HepG2 (cell line): ENCODE data around the gene GAL3ST2. TPM values are rescaled to one million over a fixed set of nuclear protein-coding genes. Genes with fewer than 3 reads are reported as not detected.

ENCODE experiments used
- ATAC-seq: fragments of 200-7000 bp; cut with Tn5 transposase; 3 replicates; pipeline ENCODE4 v1.9.1; 2020; ENCODE audit warnings: mild to moderate bottlenecking, moderate library complexity
- BruUV-seq: library from RNA; stranded (reverse); fragments of 400-500 nt; replicated peaks from 2 replicates; lab custom pipeline; 2021; lab: Mats Ljungman, UMichigan
- CTCF ChIA-PET: fragments of 300-600 bp; formaldehyde crosslinking; extraction: SDS; loops from one replicate; lab custom pipeline; 2021; ENCODE audit warnings: low total read pairs, inconsistent platforms, low intra/inter-chr PET ratio; lab: Yijun Ruan, JAX
- POLR2A ChIA-PET: fragments of 350-600 bp; sonication (Branson Sonifier 250); formaldehyde crosslinking; loops from one replicate; lab custom pipeline; 2020; ENCODE audit warnings: antibody characterized with exemption, inconsistent platforms; lab: Yijun Ruan, JAX
- DNase-seq: peaks from one replicate; pipeline ENCODE4 v3.0.0-alpha.2; 2015; ENCODE audit warnings: low spot score
- FAIRE-seq: peaks from 3 replicates; lab custom pipeline; 2011; peaks lifted over from hg19 to GRCh38; lab: Jason Lieb, UNC
- H2AFZ ChIP-seq: one replicate; pipeline ENCODE4 v1.6.1; 2011; ENCODE audit warnings: low read length, inconsistent platforms
- H3K27ac ChIP-seq: fragments of 300-600 bp; 3 replicates; pipeline ENCODE4 v1.8.0; 2011; ENCODE audit warnings: mixed run types, mild to moderate bottlenecking, mixed read lengths, low read length, inconsistent platforms; ENCODE audit not compliant: insufficient read depth; ENCODE audit errors: extremely low read length
- H3K27me3 ChIP-seq, 2 experiments: fragments of 200-600 bp in 1 of 2; 2 replicates in 1 of 2; 3 replicates in 1 of 2; pipeline versions ENCODE4 v1.6.0 to v1.8.0; 2011; ENCODE audit warnings: low read length in 2 of 2, mild to moderate bottlenecking in 2 of 2, moderate library complexity in 2 of 2, inconsistent platforms in 1 of 2; ENCODE audit not compliant: insufficient read depth in 2 of 2, control insufficient read depth in 1 of 2
- H3K36me3 ChIP-seq, 2 experiments: fragments of 200-600 bp in 1 of 2; replicated peaks in 1 of 2; 2 replicates in 1 of 2; 3 replicates in 1 of 2; pipeline versions ENCODE4 v1.5.1 to v1.8.0; 2011; ENCODE audit warnings: low read length in 2 of 2, inconsistent platforms in 1 of 2; ENCODE audit not compliant: insufficient read depth in 2 of 2, control insufficient read depth in 1 of 2
- H3K4me1 ChIP-seq: 2 replicates; pipeline ENCODE4 v1.5.1; 2012; ENCODE audit warnings: low read length, inconsistent platforms; ENCODE audit not compliant: insufficient read depth
- H3K4me2 ChIP-seq: 2 replicates; pipeline ENCODE4 v1.6.0; 2011; ENCODE audit warnings: low read depth, low read length, inconsistent platforms
- H3K4me3 ChIP-seq, 3 experiments: fragments of 200-600 bp in 1 of 3; sonication (generic), shearing (Covaris generic) in 1 of 3; replicated peaks in 1 of 3; 2 replicates each; pipeline ENCODE4 v1.5.1; 2011 to 2016; ENCODE audit warnings: low read length in 3 of 3, inconsistent platforms in 2 of 3, low read depth in 2 of 3, mild to moderate bottlenecking in 2 of 3, control low read depth in 1 of 3, mixed read lengths in 1 of 3; ENCODE audit not compliant: insufficient read depth in 1 of 3
- H3K79me2 ChIP-seq: one replicate; pipeline ENCODE4 v1.6.1; 2011; ENCODE audit warnings: low read length, inconsistent platforms; ENCODE audit not compliant: insufficient read depth
- H3K9ac ChIP-seq: 2 replicates; pipeline ENCODE4 v1.6.0; 2011; ENCODE audit warnings: mild to moderate bottlenecking, low read depth, low read length, inconsistent platforms; ENCODE audit not compliant: insufficient read depth
- H3K9me3 ChIP-seq: 2 replicates; pipeline ENCODE4 v1.5.1; 2012; ENCODE audit warnings: mild to moderate bottlenecking, low read length
- H4K20me1 ChIP-seq: 2 replicates; pipeline ENCODE4 v1.6.0; 2011; ENCODE audit warnings: inconsistent platforms, mild to moderate bottlenecking, low read length, moderate library complexity; ENCODE audit not compliant: insufficient read depth
- ESRRA ChIP-seq: sonication (generic); formaldehyde crosslinking; IDR thresholded peaks from 2 replicates; pipeline ENCODE4 v1.5.1; 2020; ENCODE audit warnings: mild to moderate bottlenecking, low read depth, missing genetic modification reagents
- HMGA1 ChIP-seq: sonication (generic); formaldehyde crosslinking; conservative IDR thresholded peaks from 2 replicates; pipeline ENCODE4 v1.4.0; 2020; ENCODE audit warnings: missing genetic modification reagents
- NR2C2 ChIP-seq: sonication (generic); formaldehyde crosslinking; IDR thresholded peaks from 2 replicates; pipeline ENCODE4 v1.4.0; 2020; ENCODE audit warnings: missing genetic modification reagents, mild to moderate bottlenecking, moderate library complexity, borderline replicate concordance
- PAWR ChIP-seq: sonication (generic); formaldehyde crosslinking; IDR thresholded peaks from 2 replicates; pipeline ENCODE4 v1.4.0; 2020; ENCODE audit warnings: missing genetic modification reagents, mild to moderate bottlenecking, borderline replicate concordance
- PCBP1 ChIP-seq: fragments of 200-400 bp; formaldehyde crosslinking; IDR thresholded peaks from 2 replicates; pipeline ENCODE4 v1.6.1; 2017; ENCODE audit warnings: mild to moderate bottlenecking, low read depth, low read length, borderline replicate concordance
- SALL2 ChIP-seq: sonication (generic); formaldehyde crosslinking; IDR thresholded peaks from 2 replicates; pipeline ENCODE4 v1.8.1; 2023; ENCODE audit warnings: mild to moderate bottlenecking, missing genetic modification reagents, inconsistent platforms
- SP140L ChIP-seq: sonication (generic); formaldehyde crosslinking; IDR thresholded peaks from 2 replicates; pipeline ENCODE4 v1.4.0; 2020; ENCODE audit warnings: missing genetic modification reagents, borderline replicate concordance
- ZNF382 ChIP-seq: sonication (generic); formaldehyde crosslinking; IDR thresholded peaks from 2 replicates; pipeline ENCODE4 v1.5.0; 2020; ENCODE audit warnings: missing genetic modification reagents, mild to moderate bottlenecking, borderline replicate concordance
- whole genome bisulfite sequencing: methylation state at CpG from one replicate; pipeline ENCODE4 v1.1.6; 2017; ENCODE audit warnings: low lambda C conversion rate; 5-methylcytosine and 5-hydroxymethylcytosine counted together
- in situ Hi-C: cut with HindIII; loops from 2 replicates; pipeline ENCODE4 v1.10.0; 2017; ENCODE audit warnings: low pct_unique_long_range_greater_than_20kb; ENCODE audit not compliant: extremely low pct_ligation_motif_present
- intact Hi-C: fragments of 100-400 bp; cut with micrococcal nuclease; formaldehyde crosslinking; loops from one replicate; pipeline ENCODE4 v1.10.0; 2022; ENCODE audit not compliant: unreplicated experiment
- polyA plus RNA-seq, 8 experiments: library from polyadenylated mRNA; depleted of rRNA in 3 of 8; stranded (reverse) in 7 of 8; unstranded in 1 of 8; fragments of >200 nt; fragmentation: Illumina TruSeq in 4 of 8; extraction: Trizol in 4 of 8; gene quantifications; 2 replicates each; pipeline versions ENCODE4 v1.2.1 to v1.2.3, GENCODE V29; 2011 to 2016; ENCODE audit warnings: low read depth in 4 of 8, missing spikeins in 1 of 8, mixed read lengths in 1 of 8; ENCODE audit not compliant: insufficient read depth in 1 of 8
- total RNA-seq, 5 experiments: library from RNA; depleted of rRNA; stranded (reverse); fragments of >200 nt; fragmentation: Illumina TruSeq; extraction: Trizol; gene quantifications; 2 replicates each; pipeline ENCODE4 v1.2.3, GENCODE V29; 2016; ENCODE audit warnings: low read depth in 1 of 5
- TF ChIP-seq, protein P1 (sequence below): sonication (generic); formaldehyde crosslinking; IDR thresholded peaks from 2 replicates; pipeline ENCODE4 v1.5.1; 2020; ENCODE audit warnings: mild to moderate bottlenecking, moderate library complexity, missing genetic modification reagents
- TF ChIP-seq, protein P2 (sequence below): fragments of 450-650 bp; IDR thresholded peaks from 2 replicates; pipeline ENCODE4 v1.6.1; 2017; ENCODE audit warnings: mild to moderate bottlenecking
- TF ChIP-seq, protein P3 (sequence below): sonication (generic); formaldehyde crosslinking; IDR thresholded peaks from 2 replicates; pipeline ENCODE4 v1.8.0; 2022; ENCODE audit warnings: mild to moderate bottlenecking, missing genetic modification reagents, moderate library complexity
- TF ChIP-seq, protein P4 (sequence below): sonication (generic); formaldehyde crosslinking; IDR thresholded peaks from 2 replicates; pipeline ENCODE4 v1.5.0; 2020; ENCODE audit warnings: missing genetic modification reagents, mild to moderate bottlenecking, borderline replicate concordance
- TF ChIP-seq, protein P5 (sequence below): sonication (generic); formaldehyde crosslinking; conservative IDR thresholded peaks from 2 replicates; pipeline ENCODE4 v1.4.0; 2020; ENCODE audit warnings: mild to moderate bottlenecking, missing genetic modification reagents, moderate library complexity

GAL3ST2 gene
- total and polyA plus RNA-seq, 2 of the 13 experiments (the other 11 are each of a cell fraction or from before 2014, with no cell fraction given) = 0.17 to 0.20 TPM

DNA sequence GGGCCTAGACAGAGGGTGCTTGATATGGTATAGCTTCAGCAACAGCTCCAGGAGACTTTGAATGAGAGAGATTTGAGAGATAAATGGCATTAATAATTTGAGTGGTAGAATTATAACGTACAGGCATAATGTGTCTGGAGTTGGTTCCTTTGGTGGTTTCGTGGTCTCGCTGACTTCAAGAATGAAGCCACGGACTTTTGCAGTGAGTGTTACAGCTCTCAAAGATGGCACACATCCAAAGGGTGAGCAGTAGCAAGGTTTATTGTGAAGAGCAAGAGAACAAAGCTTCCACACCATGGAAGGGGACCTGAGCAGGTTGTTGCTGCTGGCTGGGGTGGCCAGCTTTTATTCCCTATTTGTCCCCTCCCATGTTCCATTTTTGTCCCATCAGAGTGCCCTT, 59.0 kb downstream of the GAL3ST2 start:
- H3K79me2 ChIP-seq = no peaks in the 10 kb centered on the region
- H4K20me1 ChIP-seq = no peaks in the 10 kb centered on the region
- H3K36me3 ChIP-seq = no peaks in the 10 kb centered on the region
- DNase-seq = no peak
- H3K9ac ChIP-seq = no peak overlapping the region
- CTCF ChIA-PET = no interaction called here
- peaks cover 0 to 46% of the 10 kb centered on the region in 2 experiments; a peak in 4 of 5 replicates for H3K27me3 ChIP-seq
- POLR2A ChIA-PET = interaction anchor here (1.6 kb wide), 1 partner anchor 63 kb away, joined by 5 read pairs; no protein-coding TSS in a partner anchor
- FAIRE-seq = no peak
- WGBS = 76% methylated on average over 4 of the region's 4 CpGs
- in situ Hi-C loops = no loop called here
- no peak overlapping the region for H3K27ac ChIP-seq
- no TSS peak for BruUV-seq
- H3K4me1 ChIP-seq = peaks cover 7% of the 10 kb centered on the region; the same call in 1 of the 2 replicates
- H3K4me3 ChIP-seq = no peak overlapping the region
- no peaks in the 10 kb centered on the region for H3K9me3 ChIP-seq
- ATAC-seq = no peak
- H2AFZ ChIP-seq = no peak overlapping the region
- H3K4me2 ChIP-seq = no peak overlapping the region
- intact Hi-C loops = no loop called here
- TF ChIP-seq PCBP1 (no peak), ZNF382 (CRISPR knock-in tag) (no peak), SALL2 (CRISPR knock-in tag) (no peak), NR2C2 (CRISPR knock-in tag) (no peak), ESRRA (CRISPR knock-in tag) (no peak), PAWR (CRISPR knock-in tag) (no peak), HMGA1 (CRISPR knock-in tag) (no peak), SP140L (CRISPR knock-in tag) (no peak)
- TF ChIP-seq, protein P1, sequence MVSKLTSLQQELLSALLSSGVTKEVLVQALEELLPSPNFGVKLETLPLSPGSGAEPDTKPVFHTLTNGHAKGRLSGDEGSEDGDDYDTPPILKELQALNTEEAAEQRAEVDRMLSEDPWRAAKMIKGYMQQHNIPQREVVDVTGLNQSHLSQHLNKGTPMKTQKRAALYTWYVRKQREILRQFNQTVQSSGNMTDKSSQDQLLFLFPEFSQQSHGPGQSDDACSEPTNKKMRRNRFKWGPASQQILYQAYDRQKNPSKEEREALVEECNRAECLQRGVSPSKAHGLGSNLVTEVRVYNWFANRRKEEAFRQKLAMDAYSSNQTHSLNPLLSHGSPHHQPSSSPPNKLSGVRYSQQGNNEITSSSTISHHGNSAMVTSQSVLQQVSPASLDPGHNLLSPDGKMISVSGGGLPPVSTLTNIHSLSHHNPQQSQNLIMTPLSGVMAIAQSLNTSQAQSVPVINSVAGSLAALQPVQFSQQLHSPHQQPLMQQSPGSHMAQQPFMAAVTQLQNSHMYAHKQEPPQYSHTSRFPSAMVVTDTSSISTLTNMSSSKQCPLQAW (CRISPR knock-in tag) = no peak
- TF ChIP-seq, protein P2, sequence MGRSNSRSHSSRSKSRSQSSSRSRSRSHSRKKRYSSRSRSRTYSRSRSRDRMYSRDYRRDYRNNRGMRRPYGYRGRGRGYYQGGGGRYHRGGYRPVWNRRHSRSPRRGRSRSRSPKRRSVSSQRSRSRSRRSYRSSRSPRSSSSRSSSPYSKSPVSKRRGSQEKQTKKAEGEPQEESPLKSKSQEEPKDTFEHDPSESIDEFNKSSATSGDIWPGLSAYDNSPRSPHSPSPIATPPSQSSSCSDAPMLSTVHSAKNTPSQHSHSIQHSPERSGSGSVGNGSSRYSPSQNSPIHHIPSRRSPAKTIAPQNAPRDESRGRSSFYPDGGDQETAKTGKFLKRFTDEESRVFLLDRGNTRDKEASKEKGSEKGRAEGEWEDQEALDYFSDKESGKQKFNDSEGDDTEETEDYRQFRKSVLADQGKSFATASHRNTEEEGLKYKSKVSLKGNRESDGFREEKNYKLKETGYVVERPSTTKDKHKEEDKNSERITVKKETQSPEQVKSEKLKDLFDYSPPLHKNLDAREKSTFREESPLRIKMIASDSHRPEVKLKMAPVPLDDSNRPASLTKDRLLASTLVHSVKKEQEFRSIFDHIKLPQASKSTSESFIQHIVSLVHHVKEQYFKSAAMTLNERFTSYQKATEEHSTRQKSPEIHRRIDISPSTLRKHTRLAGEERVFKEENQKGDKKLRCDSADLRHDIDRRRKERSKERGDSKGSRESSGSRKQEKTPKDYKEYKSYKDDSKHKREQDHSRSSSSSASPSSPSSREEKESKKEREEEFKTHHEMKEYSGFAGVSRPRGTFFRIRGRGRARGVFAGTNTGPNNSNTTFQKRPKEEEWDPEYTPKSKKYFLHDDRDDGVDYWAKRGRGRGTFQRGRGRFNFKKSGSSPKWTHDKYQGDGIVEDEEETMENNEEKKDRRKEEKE = no peak
- TF ChIP-seq, protein P3, sequence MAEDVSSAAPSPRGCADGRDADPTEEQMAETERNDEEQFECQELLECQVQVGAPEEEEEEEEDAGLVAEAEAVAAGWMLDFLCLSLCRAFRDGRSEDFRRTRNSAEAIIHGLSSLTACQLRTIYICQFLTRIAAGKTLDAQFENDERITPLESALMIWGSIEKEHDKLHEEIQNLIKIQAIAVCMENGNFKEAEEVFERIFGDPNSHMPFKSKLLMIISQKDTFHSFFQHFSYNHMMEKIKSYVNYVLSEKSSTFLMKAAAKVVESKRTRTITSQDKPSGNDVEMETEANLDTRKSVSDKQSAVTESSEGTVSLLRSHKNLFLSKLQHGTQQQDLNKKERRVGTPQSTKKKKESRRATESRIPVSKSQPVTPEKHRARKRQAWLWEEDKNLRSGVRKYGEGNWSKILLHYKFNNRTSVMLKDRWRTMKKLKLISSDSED (CRISPR knock-in tag) = no peak
- TF ChIP-seq, protein P4, sequence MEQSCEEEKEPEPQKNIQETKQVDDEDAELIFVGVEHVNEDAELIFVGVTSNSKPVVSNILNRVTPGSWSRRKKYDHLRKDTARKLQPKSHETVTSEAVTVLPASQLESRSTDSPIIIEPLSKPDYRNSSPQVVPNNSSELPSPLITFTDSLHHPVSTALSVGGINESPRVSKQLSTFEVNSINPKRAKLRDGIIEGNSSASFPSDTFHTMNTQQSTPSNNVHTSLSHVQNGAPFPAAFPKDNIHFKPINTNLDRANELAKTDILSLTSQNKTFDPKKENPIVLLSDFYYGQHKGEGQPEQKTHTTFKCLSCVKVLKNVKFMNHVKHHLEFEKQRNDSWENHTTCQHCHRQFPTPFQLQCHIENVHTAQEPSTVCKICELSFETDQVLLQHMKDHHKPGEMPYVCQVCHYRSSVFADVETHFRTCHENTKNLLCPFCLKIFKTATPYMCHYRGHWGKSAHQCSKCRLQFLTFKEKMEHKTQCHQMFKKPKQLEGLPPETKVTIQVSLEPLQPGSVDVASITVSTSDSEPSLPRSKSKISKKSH (CRISPR knock-in tag) = no peak
- TF ChIP-seq, protein P5, sequence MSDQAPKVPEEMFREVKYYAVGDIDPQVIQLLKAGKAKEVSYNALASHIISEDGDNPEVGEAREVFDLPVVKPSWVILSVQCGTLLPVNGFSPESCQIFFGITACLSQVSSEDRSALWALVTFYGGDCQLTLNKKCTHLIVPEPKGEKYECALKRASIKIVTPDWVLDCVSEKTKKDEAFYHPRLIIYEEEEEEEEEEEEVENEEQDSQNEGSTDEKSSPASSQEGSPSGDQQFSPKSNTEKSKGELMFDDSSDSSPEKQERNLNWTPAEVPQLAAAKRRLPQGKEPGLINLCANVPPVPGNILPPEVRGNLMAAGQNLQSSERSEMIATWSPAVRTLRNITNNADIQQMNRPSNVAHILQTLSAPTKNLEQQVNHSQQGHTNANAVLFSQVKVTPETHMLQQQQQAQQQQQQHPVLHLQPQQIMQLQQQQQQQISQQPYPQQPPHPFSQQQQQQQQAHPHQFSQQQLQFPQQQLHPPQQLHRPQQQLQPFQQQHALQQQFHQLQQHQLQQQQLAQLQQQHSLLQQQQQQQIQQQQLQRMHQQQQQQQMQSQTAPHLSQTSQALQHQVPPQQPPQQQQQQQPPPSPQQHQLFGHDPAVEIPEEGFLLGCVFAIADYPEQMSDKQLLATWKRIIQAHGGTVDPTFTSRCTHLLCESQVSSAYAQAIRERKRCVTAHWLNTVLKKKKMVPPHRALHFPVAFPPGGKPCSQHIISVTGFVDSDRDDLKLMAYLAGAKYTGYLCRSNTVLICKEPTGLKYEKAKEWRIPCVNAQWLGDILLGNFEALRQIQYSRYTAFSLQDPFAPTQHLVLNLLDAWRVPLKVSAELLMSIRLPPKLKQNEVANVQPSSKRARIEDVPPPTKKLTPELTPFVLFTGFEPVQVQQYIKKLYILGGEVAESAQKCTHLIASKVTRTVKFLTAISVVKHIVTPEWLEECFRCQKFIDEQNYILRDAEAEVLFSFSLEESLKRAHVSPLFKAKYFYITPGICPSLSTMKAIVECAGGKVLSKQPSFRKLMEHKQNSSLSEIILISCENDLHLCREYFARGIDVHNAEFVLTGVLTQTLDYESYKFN (CRISPR knock-in tag) = no peak
